Fibroblast of lung (primary cell): ENCODE results near the gene ASB11. TPM values are rescaled to one million over a fixed set of nuclear protein-coding genes. Genes with fewer than 3 reads are reported as not detected.
A peak's percentile ranks its signal among the peaks of the same experiment; 100 is the strongest.

ENCODE experiments used
- DNase-seq, 2 donors: peaks; one replicate each; pipeline versions ENCODE4 v3.0.0 to v3.0.0-alpha.2; 2010; ENCODE audit warnings: low read depth in 2 of 2
- H2AFZ ChIP-seq: 2 replicates; pipeline ENCODE4 v1.5.1; 2012; ENCODE audit warnings: low read length, control low read depth, inconsistent platforms
- H3K27ac ChIP-seq: 2 replicates; pipeline ENCODE4 v1.5.1; 2011; ENCODE audit warnings: low read length, control low read depth; ENCODE audit not compliant: insufficient read depth
- H3K27me3 ChIP-seq: 2 replicates; pipeline ENCODE4 v1.5.1; 2011; ENCODE audit warnings: mild to moderate bottlenecking, low read length; ENCODE audit not compliant: control insufficient read depth, insufficient read depth
- H3K36me3 ChIP-seq: 2 replicates; pipeline ENCODE4 v1.5.1; 2011; ENCODE audit warnings: low read length; ENCODE audit not compliant: control insufficient read depth, insufficient read depth
- H3K4me1 ChIP-seq: 2 replicates; pipeline ENCODE4 v1.5.1; 2011; ENCODE audit warnings: low read length; ENCODE audit not compliant: control insufficient read depth, insufficient read depth; ENCODE audit errors: extremely low read depth
- H3K4me2 ChIP-seq: 2 replicates; pipeline ENCODE4 v1.5.1; 2011; ENCODE audit warnings: low read length, control low read depth; ENCODE audit not compliant: insufficient read depth; ENCODE audit errors: extremely low read depth
- H3K4me3 ChIP-seq, 4 experiments: fragments of 200-600 bp in 1 of 4; sonication (generic) in 1 of 4; replicated peaks in 1 of 4; 2 replicates each; pipeline ENCODE4 v1.5.1; 2011 to 2016; ENCODE audit warnings: low read length in 4 of 4, low read depth in 3 of 4, mild to moderate bottlenecking in 3 of 4, control low read depth in 2 of 4, inconsistent platforms in 1 of 4, mixed read lengths in 1 of 4; ENCODE audit not compliant: insufficient read depth in 1 of 4; ENCODE audit errors: control extremely low read depth in 1 of 4
- H3K79me2 ChIP-seq: 2 replicates; pipeline ENCODE4 v1.5.1; 2012; ENCODE audit warnings: mild to moderate bottlenecking, low read length, inconsistent platforms; ENCODE audit not compliant: control insufficient read depth, insufficient read depth
- H3K9ac ChIP-seq: 2 replicates; pipeline ENCODE4 v1.5.1; 2011; ENCODE audit warnings: mild to moderate bottlenecking, low read length, control low read depth; ENCODE audit not compliant: insufficient read depth
- H3K9me3 ChIP-seq: 2 replicates; pipeline ENCODE4 v1.5.1; 2012; ENCODE audit warnings: low read depth, low read length; ENCODE audit not compliant: control insufficient read depth, insufficient read depth
- H4K20me1 ChIP-seq: 2 replicates; pipeline ENCODE4 v1.5.1; 2011; ENCODE audit warnings: low read length; ENCODE audit not compliant: control insufficient read depth, insufficient read depth; ENCODE audit errors: extremely low read depth
- CTCF ChIP-seq, 2 donors: IDR thresholded peaks in 1 of 2; conservative IDR thresholded peaks in 1 of 2; 1 replicate in 1 of 2; 2 replicates in 1 of 2; pipeline ENCODE4 v1.5.1; 2011 to 2012; ENCODE audit warnings: low read length in 2 of 2, control low read depth in 1 of 2, inconsistent platforms in 1 of 2, low read depth in 1 of 2, mild to moderate bottlenecking in 1 of 2
- EZH2 ChIP-seq: IDR thresholded peaks from 2 replicates; pipeline ENCODE4 v1.5.1; 2012; ENCODE audit warnings: low read length, control low read depth, mild to moderate bottlenecking; ENCODE audit errors: missing control alignments
- polyA minus RNA-seq: library from RNA; depleted of rRNA, polyadenylated mRNA; stranded (reverse); fragments of >200 nt; gene quantifications from 2 replicates; pipeline ENCODE4 v1.2.3, GENCODE V29; 2011; ENCODE audit warnings: low replicate concordance
- polyA plus RNA-seq, 2 donors: library from polyadenylated mRNA; depleted of rRNA in 1 of 2; stranded (reverse) in 1 of 2; unstranded in 1 of 2; fragments of >200 nt; gene quantifications; 2 replicates each; pipeline ENCODE4 v1.2.1, GENCODE V29; 2011 to 2012; ENCODE audit warnings: missing spikeins in 1 of 2
- total RNA-seq: library from RNA; depleted of rRNA; stranded (reverse); fragments of >200 nt; gene quantifications from 2 replicates; pipeline ENCODE4 v1.2.1, GENCODE V29; 2014

The ASB11 gene
- total RNA-seq (not detected in 2 replicates), polyA plus RNA-seq (not detected in 2 replicates), polyA minus RNA-seq (not detected in 2 replicates)
- polyA plus RNA-seq (2012): not detected in 2 replicates

DNA sequence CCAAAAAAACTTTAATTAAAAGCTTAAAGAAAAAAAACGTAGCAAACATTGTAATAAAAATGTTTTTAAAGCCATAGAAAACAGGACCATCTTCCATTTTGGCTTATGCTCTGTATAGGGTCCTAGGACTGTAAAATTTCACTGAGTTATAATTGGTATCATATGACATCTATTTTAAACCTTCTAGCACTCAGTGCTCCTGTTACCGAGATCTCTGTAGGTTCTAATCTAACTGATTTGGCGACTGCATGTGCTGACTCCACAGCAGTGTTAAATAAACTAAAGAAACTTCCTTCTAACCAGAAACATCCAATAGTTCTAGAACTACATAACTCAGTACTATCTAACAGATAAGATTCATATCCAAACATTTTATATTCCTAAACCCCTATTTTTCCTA, at the start of gene ASB11:
Gene ASB11 (minus strand): TSS at position 132 of the 400 bp plus-strand sequence. CDS start 35 bp downstream, at position 97.
- TF ChIP-seq EZH2 (no peak), CTCF (conservative IDR thresholded peaks at IDR 0.05 in 1 of 2, IDR thresholded peaks at IDR 0.05 in 1 of 2; ENCODE audit: low read depth in 1 of 2, low read length in 2 of 2) (no peak)
- Histone ChIP-seq H3K36me3 (no peaks in the 10 kb centered on the region), H3K79me2 (no peaks in the 10 kb centered on the region)

GRCh38 chrX:15359701-15360100, 44.3 kb upstream of the ASB11 start:
- Histone ChIP-seq H3K27ac (no peak overlapping the region), H3K4me2 (no peak overlapping the region), H4K20me1 (no peaks in the 10 kb centered on the region), H3K36me3 (no peaks in the 10 kb centered on the region), H3K9me3 (no peaks in the 10 kb centered on the region), H3K4me3 (no peak overlapping the region), H3K79me2 (no peaks in the 10 kb centered on the region), H3K4me1 (no peaks in the 10 kb centered on the region), H3K27me3 (no peaks in the 10 kb centered on the region), H2AFZ (no peak overlapping the region), H3K9ac (no peak overlapping the region)
- peak in 1 of 2 donors; percentile 38 for DNase-seq
- TF ChIP-seq EZH2: no peak

More for the DNA sequence above, at the start of gene ASB11:
- no peak within 1 kb of the TSS for H2AFZ ChIP-seq
- H3K4me3 ChIP-seq: no peak within 1 kb of the TSS
- no peak for DNase-seq
- no peaks in the 10 kb centered on the region for H3K9me3 ChIP-seq
- no peaks in the 10 kb centered on the region for H4K20me1 ChIP-seq
- H3K9ac ChIP-seq: no peak within 1 kb of the TSS
- H3K27ac ChIP-seq: no peak within 1 kb of the TSS
- no peaks in the 10 kb centered on the region for H3K27me3 ChIP-seq
- no peak within 1 kb of the TSS for H3K4me2 ChIP-seq
- H3K4me1 ChIP-seq: no peaks in the 10 kb centered on the region

DNA sequence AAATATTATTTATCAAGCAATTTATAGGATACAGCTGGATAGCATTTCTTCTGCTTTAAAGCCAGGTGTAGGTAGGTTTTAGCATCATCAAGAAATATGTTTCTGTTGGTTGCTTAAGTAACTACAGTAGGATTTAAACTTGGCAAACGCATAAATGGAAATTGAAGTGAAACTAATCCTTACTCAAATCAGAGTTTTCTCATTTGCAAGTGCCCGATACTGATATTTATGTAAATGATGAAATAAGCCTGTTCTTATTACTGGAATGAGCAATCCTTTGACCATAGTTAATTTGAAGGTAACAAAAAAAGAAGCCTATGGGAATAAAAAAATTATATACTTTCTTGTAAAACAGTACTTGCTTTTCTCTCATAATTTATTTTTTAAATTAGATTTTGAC, 43.1 kb upstream of the ASB11 start:
- Histone ChIP-seq H3K4me1 (no peaks in the 10 kb centered on the region), H3K79me2 (no peaks in the 10 kb centered on the region), H3K9me3 (no peaks in the 10 kb centered on the region), H3K36me3 (no peaks in the 10 kb centered on the region), H3K27ac (no peak overlapping the region), H3K27me3 (no peaks in the 10 kb centered on the region), H3K9ac (no peak overlapping the region), H4K20me1 (no peaks in the 10 kb centered on the region), H3K4me2 (no peak overlapping the region), H2AFZ (no peak overlapping the region), H3K4me3 (no peak overlapping the region)
- TF ChIP-seq CTCF (conservative IDR thresholded peaks at IDR 0.05 in 1 of 2, IDR thresholded peaks at IDR 0.05 in 1 of 2; ENCODE audit: low read depth in 1 of 2, low read length in 2 of 2): no peak
- no peak for TF ChIP-seq EZH2
- no peak for DNase-seq
